Putamen (tissue), 1 donor: ENCODE measurements around the gene SLAMF7.
"Not testable (repeated sequence)": the region's sequence is repeated elsewhere in the genome, so short reads cannot be mapped to it uniquely, and the experiment has no call there.

Source experiments
- DNase-seq: peaks from one replicate; pipeline ENCODE4 v3.0.0-alpha.2; 2016; ENCODE audit warnings: low spot score

SLAMF7 gene

DNA sequence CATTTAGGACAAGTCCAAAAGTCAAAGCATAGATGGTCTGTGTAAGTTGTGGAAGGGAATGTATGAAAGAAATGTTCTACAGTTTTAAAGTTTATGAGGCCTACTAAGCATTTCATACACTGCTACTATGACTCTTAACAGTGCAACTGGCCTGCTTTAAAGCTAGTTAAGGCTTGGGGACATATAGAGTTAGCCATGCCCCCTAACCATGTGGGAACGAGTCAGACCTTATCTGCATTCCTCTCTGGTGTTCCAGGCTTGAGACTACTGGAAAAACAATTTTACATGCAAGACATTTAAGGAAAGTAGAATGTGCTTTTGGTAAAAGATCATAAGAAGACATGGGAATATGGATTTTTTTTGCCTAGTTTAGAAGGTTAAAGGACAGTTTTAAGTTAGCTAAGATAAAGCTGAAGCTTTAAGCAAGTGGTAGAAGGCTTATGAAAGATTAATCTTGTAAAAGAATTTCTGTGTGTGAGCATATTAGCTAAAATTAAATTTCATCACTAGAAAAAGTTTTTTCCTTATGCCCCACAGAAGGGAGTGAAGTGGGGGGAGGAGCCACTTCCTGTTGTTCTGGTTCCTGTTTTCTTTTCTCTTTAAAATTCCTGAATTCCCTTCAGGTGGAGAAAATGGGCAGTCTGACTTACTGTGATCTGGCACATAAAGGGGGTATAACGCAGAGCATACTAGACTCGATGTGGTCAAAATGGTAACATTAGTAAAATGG, 18.5 kb upstream of the SLAMF7 start:
- DNase-seq = no peak

DNA sequence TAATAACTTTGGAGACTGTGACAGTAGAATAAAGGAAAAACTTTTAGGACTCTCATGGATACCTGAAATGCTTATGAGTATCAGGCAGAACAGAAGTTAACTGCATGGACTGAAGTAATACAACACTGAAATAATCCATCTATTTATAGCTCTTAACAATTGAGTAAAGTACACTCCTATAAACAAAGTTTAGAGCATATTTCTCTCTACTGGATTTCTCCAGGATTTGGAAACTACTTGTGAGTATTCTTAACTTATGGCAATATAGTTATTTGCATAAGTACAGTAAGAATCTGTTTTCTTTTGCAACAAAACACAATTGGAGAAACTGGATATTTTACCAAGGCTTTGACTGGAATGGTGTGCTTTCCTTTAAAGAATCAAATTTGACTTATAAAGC, 17.6 kb upstream of the SLAMF7 start:
- DNase-seq = no peak

DNA sequence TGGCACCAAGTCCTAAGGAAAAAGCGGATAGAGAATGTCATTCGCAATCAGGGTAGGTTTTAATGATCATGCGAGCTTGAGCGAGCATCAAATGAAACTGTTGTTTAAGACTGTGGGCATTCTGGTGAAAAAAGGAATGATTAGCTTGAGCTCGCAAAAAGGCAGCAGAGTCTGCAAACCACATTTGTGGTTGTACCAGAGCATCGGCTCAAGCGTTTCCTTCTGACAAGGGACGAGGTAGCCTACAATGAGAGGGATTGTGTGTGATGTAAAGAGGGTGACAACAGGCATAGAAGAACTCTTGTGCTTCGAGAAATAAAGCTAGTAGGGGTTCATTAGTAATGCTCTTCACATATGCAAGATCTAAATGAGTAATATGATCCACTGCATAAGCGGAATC, 16.3 kb upstream of the SLAMF7 start:
- no peak for DNase-seq

DNA sequence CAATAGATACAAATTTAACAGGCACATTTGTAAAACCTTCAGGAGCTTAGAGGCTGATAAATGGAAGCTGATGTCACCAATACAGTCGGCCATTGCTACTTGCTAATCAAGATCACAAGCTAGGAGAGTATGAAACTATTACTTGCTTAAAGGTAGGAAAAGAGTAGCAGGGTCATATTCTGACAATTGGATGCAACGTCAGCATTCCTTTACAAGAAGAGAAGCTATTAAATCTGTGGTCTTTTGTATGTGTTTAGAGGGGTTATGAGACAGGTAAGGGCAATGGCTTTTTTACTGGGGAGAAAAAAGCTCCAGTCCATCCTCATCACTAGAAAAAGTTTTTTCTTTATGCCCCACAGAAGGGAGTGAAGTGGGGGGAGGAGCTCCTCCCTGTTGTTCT, 15.7 kb upstream of the SLAMF7 start:
- no peak for DNase-seq

DNA sequence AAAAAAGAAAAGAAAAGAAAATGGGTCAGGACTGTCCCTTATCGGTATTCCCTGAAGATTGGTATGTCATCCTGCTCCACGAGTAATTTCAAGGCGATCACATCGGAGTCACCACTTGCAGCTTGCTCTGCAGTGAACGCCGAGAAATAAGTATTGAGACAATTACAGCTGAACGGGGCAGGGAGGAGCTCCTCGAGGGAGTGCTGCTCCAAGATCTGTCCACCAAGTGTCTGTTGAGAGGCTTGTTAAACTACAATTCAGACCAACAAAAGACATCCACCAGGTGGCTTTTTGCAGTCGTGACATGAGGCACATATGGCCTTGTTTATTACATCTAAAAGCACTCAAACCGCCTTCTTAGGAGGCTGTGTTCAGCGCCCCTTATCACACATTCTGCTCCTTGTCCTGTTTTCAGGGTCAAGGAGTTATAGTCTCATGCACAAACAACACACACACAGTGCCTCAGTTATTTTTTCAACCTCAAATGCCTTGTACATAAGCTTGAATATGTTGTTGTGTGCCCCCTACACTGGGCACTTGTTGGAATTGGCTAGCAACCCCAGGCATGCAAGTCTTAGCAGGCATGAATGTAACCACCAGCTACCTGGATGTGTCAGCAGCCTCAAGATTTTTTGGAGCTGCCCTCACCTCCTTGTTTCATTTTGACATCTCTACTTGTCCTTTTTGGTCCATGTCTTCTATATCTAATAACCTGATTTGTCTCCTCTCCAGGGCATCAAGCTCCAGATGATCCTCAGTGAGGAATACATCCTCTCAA, 14.4 kb upstream of the SLAMF7 start:
- DNase-seq = no peak

DNA sequence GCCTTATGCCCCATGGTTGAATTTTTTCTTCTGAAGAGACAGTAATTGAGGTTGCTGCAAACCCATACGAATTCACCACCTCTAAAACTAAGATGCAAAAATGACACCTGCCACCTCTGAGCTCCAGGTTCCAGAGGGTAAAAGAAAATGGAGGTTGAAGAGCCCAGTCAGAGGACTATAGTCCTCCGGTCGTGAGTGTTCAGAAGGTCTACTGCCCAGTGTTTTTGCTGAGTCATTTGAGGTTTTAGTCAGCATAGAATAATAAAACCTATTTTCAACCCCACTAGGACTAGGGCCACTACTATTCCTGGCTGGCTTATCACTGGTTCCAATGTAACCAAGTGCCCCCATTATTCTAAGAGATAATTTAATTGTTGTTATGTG, 12.9 kb upstream of the SLAMF7 start:
- no peak for DNase-seq

DNA sequence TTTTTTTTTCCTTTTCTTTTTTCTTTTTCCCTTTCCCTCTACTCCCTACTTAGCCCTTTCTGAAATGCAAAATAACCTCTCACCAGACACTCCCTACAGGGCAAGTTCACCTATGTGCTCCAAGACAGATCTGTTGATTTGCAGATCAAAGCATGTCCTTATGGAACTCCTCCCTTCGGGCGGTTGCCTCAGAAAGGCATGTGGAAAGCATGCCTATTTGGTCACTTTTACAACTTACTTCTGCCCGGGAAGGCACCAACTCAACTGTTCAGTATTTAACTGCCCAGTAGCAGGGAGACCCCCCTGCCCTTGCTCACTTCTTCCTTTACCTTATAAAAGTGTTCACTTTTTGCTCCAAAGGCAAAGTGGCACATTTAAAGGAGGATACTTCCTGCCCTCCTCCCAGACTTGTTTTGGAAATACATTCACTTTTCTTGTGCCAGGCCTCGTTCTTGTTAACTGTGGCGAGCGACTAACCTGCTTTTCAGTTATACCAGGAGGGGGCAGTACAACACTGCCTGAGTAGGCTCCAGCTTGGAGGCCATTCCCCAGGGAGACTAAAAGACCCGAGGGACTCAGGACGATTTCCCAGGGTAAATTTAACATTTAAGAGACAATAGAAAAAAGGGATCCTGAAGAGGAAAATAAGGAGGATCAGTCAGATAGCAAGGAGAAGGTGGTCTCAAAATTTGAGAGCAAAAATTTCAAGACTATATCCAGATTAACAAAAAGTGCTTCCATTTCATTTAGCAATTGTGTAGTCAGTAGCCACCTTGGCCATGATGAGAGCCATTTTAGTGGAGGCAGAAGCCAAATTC, 12.3 kb upstream of the SLAMF7 start:
- peak; percentile 61 for DNase-seq

DNA sequence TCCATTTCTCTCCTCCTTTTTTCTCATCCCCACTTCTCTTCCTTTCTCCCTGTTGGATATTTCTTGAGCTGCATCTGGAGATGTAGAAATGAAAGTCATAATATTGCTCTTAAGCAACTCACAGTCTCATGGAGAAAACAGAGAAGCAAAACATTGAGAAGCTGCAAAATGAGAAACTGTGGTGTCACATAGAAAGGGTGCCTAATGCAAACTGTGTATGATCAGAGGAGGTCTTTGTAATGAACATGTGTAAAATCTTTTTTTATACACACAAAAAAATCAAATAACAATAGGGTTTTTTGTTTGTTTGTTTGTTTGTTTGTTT, 11.8 kb upstream of the SLAMF7 start:
- no peak for DNase-seq

DNA sequence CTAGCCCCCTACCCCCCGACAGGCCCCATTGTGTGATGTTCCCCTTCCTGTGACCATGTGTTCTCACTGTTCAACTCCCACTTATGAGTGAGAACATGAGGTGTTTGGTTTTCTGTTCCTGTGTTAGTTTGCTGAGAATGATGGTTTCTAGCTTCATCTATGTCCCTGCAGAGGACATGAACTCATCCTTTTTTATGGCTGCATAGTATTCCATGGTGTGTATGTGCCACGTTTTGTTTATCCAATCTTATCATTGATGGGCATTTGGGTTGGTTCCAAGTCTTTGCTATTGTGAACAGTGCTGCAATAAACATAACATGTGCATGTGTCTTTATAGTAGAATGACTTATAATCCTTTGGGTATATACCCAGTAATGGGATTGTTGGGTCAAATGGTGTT, 7.5 kb upstream of the SLAMF7 start:
- not testable (repeated sequence) for DNase-seq

DNA sequence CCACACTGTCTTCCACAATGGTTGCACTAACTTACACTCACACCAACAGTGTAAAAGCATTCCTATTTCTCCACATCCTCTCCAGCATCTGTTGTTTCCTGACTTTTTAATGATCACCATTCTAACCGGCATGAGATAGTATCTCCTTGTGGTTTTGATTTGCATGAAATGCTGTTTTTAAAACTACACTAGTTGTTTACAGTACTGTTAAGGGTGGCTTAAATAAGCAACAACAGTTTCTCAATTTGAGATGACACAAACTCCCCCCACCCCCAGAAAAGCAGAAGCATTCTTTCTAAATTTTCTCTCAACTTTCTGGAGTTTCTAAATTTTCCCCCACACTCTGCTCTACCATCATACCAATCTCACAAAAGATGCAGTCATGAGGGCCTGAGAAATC, 7.1 kb upstream of the SLAMF7 start:
- no peak for DNase-seq

DNA sequence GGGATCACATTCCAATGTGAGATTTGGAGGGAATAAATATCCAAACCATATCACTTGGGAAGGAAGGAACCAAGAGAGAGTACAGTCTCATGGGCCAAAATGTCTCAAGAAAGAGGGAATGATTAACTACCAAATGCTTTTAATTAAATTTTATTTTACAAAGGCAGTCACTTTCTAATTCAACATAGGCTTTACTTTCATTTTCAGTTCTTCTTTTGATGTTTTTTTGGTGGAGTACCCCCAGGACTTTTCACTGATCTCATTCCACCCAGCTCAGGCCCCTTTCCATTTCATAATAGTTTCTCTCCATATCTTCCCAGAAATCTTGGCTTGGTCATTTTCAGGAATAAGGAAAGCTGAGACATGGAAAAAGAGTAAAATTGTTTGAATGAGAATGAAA, 5.1 kb upstream of the SLAMF7 start:
- DNase-seq = no peak

DNA sequence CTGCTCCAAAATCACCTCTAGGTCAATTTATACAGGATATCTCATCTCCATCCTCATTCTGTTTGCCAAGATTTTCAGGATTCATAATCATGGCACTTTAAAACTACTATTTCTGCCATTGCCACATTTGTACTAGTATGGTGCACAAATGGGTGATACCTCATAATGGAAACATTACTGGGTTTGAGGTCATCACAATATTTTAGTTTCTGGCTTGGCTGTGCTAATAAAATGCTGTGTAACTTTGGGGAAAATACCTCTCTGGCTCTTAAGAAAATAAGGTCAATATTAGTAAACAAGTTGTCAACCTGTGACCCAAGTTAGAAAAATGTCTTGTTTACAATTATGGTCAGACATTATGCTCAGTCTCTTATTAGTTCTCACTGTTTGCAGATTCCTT, 4.7 kb upstream of the SLAMF7 start:
- no peak for DNase-seq

DNA sequence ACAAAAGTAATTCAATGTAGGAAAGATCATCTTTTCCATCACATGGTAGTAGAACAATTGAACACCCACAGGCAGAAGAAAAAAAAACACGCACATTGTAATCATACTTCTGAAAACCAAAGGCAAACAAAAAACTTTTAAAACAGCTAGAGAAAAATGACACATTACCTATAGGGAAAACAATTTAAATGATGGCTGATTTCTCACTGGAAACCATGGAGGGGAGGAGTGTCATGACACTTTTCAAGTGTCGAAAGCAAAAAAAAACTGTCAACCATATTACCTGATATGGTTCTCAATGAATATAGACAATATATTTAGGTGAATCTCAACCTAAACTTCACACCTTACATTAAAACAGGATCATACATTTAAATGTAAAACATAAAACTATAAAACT, 776 bp upstream of the SLAMF7 start:
- no peak for DNase-seq

DNA sequence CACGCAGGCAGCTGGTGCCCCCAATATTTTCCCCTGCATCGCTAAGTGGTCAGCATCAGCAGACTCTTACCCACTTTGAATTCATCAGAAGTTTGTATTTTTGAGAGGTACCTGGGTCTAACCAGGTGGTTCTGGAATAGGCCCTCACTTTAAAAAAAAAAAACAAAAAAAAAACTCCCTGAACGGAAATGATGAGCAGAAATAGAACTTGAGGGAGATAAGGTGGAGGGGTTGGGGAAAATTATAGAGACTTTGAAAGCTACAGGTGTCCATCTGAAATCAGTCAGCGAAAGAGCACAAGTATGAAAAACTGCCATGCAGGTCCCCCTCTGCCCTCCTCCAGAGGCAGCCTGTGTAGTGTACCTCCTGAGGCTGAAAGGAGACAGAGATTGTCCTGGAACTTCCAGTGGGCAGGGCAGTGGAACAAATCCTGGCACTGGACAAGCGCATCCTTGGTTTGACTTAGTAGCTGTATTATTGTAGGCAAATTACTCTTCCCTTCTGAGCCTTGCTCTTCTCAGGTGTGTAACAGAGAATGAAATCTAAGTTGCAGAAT, 1.2 kb downstream of the SLAMF7 start:
- DNase-seq = no peak

DNA sequence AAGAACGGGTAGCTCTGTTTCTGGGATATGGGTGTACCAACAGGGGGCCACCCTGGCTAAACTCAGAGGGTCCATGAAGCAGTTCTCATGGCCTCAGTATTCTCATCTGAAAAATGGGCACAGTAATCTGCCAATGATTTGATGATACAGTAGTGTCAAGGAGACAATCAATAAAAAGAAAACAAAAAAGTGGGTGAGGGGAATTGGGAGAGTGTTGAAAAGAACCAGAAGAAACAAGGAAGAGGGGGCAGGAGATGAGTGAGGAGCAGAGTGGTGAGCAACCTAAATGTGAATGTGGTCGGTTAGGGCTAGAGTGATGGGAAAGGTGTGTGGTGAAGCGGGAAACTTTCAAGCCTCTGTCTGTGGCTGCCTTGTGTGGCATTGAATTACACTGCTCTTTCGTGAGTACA, 2.0 kb downstream of the SLAMF7 start:
- DNase-seq = no peak

DNA sequence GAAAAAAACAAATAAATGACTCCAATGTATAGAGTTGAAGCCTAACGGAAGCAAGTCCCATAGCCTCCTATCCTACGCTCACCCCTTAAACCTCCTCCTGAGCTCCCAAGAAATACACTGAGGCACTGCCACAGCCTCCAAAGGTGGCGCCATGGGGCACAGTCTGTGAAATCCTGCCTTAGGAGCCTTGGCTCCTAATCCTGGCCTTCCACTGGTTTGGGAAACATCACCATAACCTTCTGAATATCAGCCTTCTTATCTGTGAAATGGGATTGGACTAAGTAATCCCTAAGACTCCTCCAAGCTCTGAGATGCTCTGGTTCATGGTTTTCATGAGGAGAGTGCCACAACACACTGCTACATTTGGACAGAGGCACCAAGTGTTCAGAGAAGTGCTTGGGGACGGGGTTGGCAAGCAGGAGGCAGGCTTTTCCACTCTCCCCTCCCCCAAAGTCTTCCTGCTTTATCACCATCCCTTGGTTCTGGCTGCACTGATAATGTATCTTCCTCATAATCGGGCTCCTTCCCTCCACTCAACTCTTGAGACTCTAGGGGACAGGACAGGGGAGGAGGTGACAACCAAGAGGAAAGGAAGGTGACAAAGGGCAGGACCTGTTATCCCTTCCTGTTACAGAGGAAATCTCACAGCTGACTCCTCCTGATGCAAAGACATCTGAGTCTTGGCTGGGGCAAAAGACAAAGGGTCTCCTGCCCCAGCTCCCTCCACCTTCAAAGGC, 2.7 kb downstream of the SLAMF7 start:
- no peak for DNase-seq

DNA sequence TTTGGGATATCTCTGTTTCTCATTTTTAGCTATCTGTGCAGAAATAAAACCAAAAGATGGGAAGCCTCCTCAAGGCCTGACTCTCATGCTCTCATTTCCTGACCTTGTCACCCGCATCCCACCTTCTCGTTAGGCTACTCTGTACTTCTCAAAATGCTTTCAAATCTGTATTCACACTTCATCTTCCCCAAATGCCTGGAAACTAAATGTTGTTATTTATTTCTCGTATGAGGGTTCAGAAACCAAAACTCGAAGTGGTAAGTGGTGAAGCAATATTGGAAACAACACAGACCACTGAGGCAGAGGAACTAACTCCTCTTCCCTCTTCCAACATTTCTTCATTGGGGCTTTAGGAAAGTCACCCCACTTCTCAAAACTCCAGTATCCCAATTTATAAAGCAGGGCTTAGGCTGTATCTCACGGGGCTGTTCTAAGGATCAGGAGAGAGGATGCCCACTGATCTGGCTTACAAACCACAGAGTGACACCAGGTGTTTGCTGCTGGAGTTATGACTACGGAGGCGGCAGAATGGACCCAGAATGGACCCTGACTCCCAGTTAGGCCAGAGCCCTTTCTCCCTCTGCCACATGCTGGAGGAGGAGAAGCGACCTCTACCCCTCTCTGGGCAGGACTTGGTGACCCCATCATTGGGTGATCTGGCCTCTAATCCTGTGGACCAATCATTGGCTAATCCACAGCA, 3.5 kb downstream of the SLAMF7 start:
- no peak for DNase-seq

DNA sequence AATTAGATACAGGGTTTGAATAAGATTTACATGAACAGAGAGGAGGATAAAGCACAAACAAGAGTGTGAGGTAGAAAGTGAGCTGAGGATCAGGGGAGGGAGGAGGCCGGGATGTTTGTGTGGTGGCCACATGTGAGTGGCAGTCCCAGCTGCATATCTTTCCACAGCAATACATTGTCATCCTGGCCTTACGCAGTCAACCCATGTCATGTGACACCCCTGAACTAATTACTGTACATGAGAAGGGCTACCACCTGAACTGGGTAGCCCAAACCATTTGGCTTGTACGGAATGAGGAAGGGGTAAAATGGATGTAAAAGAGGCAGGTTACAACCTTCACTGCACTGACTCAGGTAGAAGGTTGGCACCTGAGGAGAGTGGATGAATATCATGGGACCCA, 4.2 kb downstream of the SLAMF7 start:
- DNase-seq = no peak

DNA sequence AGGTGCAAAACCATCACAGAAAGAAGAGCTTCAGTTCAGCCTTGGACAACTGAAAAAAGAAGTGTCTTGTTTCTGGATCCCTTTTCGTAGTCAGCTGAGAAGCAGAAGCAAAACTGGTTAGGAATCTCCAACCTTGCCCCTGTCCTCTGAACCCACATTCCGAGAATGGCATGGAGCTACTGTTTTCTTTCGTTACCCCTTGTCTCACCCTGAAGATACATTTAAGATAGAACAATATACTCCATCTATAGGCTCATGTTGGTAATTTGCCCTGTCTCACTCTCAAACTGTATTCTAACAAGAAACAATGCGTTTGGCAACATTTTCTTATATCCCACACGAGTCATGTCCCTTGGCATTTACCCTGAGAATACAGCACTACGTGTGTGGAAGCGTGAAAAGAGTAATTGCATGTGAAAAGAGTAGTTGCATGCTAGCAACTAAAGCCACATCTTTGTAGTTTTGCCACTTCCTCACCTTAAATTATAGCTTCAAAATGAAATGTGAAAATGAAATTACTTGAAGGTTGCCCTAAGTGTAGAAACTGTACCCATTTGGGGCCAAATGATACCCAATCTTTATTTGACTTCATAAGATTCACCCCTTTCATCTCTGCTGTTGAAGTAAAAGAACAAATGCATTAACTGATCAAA, 5.3 kb downstream of the SLAMF7 start:
- DNase-seq = no peak

DNA sequence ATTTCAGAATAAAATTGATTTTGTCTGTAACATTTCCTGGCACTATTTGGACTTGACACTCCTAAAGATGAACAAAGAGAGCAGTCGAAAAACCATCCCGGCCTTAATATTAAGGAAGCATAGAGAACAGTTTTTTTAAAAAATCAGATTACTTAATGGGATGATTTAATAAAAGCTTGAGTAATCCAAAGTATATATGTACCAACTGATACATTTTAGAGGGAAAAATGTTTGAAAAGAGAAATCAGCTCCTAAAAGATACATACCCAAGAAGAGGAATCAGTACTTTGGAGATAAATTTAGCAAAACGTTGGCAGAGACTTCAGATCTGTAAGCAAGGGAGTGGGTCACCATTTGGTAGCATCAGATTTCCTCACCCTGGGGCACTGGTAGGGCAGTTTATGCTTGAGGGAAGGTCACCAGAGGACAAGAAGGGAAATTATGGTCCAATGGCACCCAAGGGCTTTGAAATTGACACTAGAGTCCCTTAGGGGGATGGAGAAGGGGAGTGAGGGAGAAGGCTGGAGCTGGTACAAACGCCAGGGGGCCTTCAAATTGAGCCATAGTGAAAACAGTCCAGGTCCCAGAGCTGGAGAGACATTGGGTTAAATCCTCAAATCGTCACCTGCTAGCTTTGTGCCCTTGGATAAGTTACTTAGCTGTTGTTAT, 5.9 kb downstream of the SLAMF7 start:
- DNase-seq = no peak
